Measurements from ENCODE around the gene CRPPA. TPM values are rescaled to one million over a fixed set of nuclear protein-coding genes. Genes with fewer than 3 reads are reported as not detected.
A peak's percentile ranks its signal among the peaks of the same experiment; 100 is the strongest.

Gene CRPPA
- total and polyA plus RNA-seq, 2 of the 13 experiments (the other 11 are each of a cell fraction or from before 2014, with no cell fraction given) = 0.16 to 1.3 TPM

- TF ChIP-seq, protein P1, sequence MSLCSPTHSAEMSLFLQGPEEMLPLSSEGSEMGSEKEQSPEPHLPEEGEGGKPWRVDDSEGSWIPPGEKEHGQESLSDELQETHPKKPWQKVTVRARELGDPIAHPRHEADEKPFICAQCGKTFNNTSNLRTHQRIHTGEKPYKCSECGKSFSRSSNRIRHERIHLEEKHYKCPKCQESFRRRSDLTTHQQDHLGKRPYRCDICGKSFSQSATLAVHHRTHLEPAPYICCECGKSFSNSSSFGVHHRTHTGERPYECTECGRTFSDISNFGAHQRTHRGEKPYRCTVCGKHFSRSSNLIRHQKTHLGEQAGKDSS (CRISPR knock-in tag; IDR thresholded peaks at IDR 0.05; ENCODE audit: borderline replicate concordance, low read depth) = peak; percentile 38; the same call in 1 of the 2 replicates
- TF ChIP-seq CREB1 (IDR thresholded peaks at IDR 0.05) (peak; percentile 83; the same call in 1 of the 2 replicates), CREB1 (CRISPR knock-in tag; IDR thresholded peaks at IDR 0.05) (no peak), ZNF547 (CRISPR knock-in tag; IDR thresholded peaks at IDR 0.05) (no peak), FOXA3 (CRISPR knock-in tag; IDR thresholded peaks at IDR 0.05) (no peak), NR2F6 (IDR thresholded peaks at IDR 0.05) (no peak), NR2F6 (CRISPR knock-in tag; IDR thresholded peaks at IDR 0.05) (no peak), ZNF430 (CRISPR knock-in tag; IDR thresholded peaks at IDR 0.05) (no peak), ZNF629 (CRISPR knock-in tag; conservative IDR thresholded peaks at IDR 0.05) (no peak), ZNF3 (CRISPR knock-in tag; IDR thresholded peaks at IDR 0.05) (no peak), KDM2A (CRISPR knock-in tag; IDR thresholded peaks at IDR 0.05; ENCODE audit: borderline replicate concordance, low read depth) (no peak), ZNF17 (CRISPR knock-in tag; IDR thresholded peaks at IDR 0.05) (no peak), SIX1 (CRISPR knock-in tag; IDR thresholded peaks at IDR 0.05; ENCODE audit: borderline replicate concordance) (no peak), TMF1 (CRISPR knock-in tag; IDR thresholded peaks at IDR 0.05; ENCODE audit: low read depth) (no peak), ZNF878 (CRISPR knock-in tag; IDR thresholded peaks at IDR 0.05) (no peak), ZNF724P (CRISPR knock-in tag; IDR thresholded peaks at IDR 0.05; ENCODE audit: borderline replicate concordance) (no peak), ZNF446 (CRISPR knock-in tag; IDR thresholded peaks at IDR 0.05) (no peak), ZNF33A (CRISPR knock-in tag; IDR thresholded peaks at IDR 0.05; ENCODE audit: borderline replicate concordance) (no peak), ZNF792 (CRISPR knock-in tag; IDR thresholded peaks at IDR 0.05) (no peak), MYNN (CRISPR knock-in tag; IDR thresholded peaks at IDR 0.05; ENCODE audit: low read depth) (no peak), ZNF260 (CRISPR knock-in tag; IDR thresholded peaks at IDR 0.05; ENCODE audit: borderline replicate concordance, low read depth) (no peak)
- TF ChIP-seq, protein P2, sequence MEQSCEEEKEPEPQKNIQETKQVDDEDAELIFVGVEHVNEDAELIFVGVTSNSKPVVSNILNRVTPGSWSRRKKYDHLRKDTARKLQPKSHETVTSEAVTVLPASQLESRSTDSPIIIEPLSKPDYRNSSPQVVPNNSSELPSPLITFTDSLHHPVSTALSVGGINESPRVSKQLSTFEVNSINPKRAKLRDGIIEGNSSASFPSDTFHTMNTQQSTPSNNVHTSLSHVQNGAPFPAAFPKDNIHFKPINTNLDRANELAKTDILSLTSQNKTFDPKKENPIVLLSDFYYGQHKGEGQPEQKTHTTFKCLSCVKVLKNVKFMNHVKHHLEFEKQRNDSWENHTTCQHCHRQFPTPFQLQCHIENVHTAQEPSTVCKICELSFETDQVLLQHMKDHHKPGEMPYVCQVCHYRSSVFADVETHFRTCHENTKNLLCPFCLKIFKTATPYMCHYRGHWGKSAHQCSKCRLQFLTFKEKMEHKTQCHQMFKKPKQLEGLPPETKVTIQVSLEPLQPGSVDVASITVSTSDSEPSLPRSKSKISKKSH (CRISPR knock-in tag; IDR thresholded peaks at IDR 0.05; ENCODE audit: borderline replicate concordance) = no peak
- TF ChIP-seq, protein P3, sequence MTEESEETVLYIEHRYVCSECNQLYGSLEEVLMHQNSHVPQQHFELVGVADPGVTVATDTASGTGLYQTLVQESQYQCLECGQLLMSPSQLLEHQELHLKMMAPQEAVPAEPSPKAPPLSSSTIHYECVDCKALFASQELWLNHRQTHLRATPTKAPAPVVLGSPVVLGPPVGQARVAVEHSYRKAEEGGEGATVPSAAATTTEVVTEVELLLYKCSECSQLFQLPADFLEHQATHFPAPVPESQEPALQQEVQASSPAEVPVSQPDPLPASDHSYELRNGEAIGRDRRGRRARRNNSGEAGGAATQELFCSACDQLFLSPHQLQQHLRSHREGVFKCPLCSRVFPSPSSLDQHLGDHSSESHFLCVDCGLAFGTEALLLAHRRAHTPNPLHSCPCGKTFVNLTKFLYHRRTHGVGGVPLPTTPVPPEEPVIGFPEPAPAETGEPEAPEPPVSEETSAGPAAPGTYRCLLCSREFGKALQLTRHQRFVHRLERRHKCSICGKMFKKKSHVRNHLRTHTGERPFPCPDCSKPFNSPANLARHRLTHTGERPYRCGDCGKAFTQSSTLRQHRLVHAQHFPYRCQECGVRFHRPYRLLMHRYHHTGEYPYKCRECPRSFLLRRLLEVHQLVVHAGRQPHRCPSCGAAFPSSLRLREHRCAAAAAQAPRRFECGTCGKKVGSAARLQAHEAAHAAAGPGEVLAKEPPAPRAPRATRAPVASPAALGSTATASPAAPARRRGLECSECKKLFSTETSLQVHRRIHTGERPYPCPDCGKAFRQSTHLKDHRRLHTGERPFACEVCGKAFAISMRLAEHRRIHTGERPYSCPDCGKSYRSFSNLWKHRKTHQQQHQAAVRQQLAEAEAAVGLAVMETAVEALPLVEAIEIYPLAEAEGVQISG (CRISPR knock-in tag; IDR thresholded peaks at IDR 0.05) = no peak
- TF ChIP-seq, protein P4, sequence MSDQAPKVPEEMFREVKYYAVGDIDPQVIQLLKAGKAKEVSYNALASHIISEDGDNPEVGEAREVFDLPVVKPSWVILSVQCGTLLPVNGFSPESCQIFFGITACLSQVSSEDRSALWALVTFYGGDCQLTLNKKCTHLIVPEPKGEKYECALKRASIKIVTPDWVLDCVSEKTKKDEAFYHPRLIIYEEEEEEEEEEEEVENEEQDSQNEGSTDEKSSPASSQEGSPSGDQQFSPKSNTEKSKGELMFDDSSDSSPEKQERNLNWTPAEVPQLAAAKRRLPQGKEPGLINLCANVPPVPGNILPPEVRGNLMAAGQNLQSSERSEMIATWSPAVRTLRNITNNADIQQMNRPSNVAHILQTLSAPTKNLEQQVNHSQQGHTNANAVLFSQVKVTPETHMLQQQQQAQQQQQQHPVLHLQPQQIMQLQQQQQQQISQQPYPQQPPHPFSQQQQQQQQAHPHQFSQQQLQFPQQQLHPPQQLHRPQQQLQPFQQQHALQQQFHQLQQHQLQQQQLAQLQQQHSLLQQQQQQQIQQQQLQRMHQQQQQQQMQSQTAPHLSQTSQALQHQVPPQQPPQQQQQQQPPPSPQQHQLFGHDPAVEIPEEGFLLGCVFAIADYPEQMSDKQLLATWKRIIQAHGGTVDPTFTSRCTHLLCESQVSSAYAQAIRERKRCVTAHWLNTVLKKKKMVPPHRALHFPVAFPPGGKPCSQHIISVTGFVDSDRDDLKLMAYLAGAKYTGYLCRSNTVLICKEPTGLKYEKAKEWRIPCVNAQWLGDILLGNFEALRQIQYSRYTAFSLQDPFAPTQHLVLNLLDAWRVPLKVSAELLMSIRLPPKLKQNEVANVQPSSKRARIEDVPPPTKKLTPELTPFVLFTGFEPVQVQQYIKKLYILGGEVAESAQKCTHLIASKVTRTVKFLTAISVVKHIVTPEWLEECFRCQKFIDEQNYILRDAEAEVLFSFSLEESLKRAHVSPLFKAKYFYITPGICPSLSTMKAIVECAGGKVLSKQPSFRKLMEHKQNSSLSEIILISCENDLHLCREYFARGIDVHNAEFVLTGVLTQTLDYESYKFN (CRISPR knock-in tag; conservative IDR thresholded peaks at IDR 0.05) = no peak
Observed at GRCh38 chr7:16397501-16398145, 23.7 kb downstream of the CRPPA start (continued).
